SH-SY5Y (cell line): ENCODE measurements around the gene CCDC40.

Experiments
- GATA2 ChIP-seq: IDR thresholded peaks from 2 replicates; pipeline ENCODE4 v1.6.1; 2011; ENCODE audit warnings: mild to moderate bottlenecking, low read depth, low read length
- GATA3 ChIP-seq: IDR thresholded peaks from 2 replicates; pipeline ENCODE4 v1.6.1; 2011; ENCODE audit warnings: low read depth, mild to moderate bottlenecking, low read length, moderate library complexity

DNA sequence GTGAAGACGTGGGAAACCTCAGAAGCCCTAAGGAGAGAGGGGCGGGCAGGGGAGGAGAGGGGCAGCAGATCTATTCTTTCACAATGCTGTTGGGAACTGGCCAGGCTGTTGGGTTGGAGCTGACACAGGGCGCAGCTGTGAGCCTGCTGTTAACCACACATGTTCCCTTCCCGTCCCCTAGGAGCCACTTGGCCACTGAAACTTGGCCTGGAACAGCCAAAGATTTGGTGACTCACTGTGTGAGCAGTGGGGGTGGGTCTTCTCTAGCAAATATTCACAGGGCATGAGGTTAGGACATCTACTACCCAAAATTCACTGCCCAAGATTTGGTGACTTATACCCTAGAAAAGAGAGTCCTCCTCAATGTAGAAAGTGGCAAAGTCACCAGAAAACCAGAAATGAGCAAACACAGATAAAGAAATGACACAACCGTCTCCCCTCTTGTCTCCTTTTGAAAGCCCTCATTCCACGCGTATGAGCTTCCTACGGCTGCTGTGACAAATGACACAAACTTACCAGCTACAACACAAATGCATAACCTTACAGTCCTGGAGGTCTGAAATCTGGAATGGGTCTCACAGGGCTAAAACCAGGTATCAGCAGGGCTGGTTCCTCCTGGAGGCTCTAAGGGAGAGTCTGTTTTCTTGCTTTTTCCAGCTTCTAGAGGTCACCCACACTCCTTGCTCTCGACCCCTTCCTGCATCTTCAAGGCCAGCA, 7.0 kb upstream of the CCDC40 start:
- TF ChIP-seq GATA2 (no peak), GATA3 (no peak)
